Ishikawa (cell line): ENCODE measurements around the gene MAPK4.

ENCODE experiments used
- CEBPB ChIP-seq: IDR thresholded peaks from 2 replicates; pipeline ENCODE4 v1.6.1; 2012
- CREB1 ChIP-seq: IDR thresholded peaks from 2 replicates; pipeline ENCODE4 v1.6.1; 2012; ENCODE audit warnings: low read depth
- EGR1 ChIP-seq: IDR thresholded peaks from 2 replicates; pipeline ENCODE4 v1.6.1; 2012
- EP300 ChIP-seq: IDR thresholded peaks from 2 replicates; pipeline ENCODE4 v1.6.1; 2012; ENCODE audit warnings: borderline replicate concordance
- FOXM1 ChIP-seq: IDR thresholded peaks from 2 replicates; pipeline ENCODE4 v1.6.1; 2012; ENCODE audit warnings: low read depth, borderline replicate concordance
- MAX ChIP-seq: IDR thresholded peaks from 2 replicates; pipeline ENCODE4 v1.6.1; 2012
- NFIC ChIP-seq: IDR thresholded peaks from 2 replicates; pipeline ENCODE4 v1.6.1; 2012
- RAD21 ChIP-seq: IDR thresholded peaks from 2 replicates; pipeline ENCODE4 v1.6.1; 2012; ENCODE audit warnings: low read depth
- REST ChIP-seq: IDR thresholded peaks from 2 replicates; pipeline ENCODE4 v1.6.1; 2012; ENCODE audit warnings: low read depth, mild to moderate bottlenecking
- TAF1 ChIP-seq: IDR thresholded peaks from 2 replicates; pipeline ENCODE4 v1.6.1; 2012; ENCODE audit warnings: low read depth, mild to moderate bottlenecking
- TCF12 ChIP-seq: IDR thresholded peaks from 2 replicates; pipeline ENCODE4 v1.6.1; 2012; ENCODE audit warnings: low read depth
- TEAD4 ChIP-seq: IDR thresholded peaks from 2 replicates; pipeline ENCODE4 v1.6.1; 2012
- USF1 ChIP-seq: IDR thresholded peaks from 2 replicates; pipeline ENCODE4 v1.6.1; 2012
- YY1 ChIP-seq: IDR thresholded peaks from 2 replicates; pipeline ENCODE4 v1.6.1; 2012; ENCODE audit warnings: low read depth
- ZBTB7A ChIP-seq: IDR thresholded peaks from 2 replicates; pipeline ENCODE4 v1.6.1; 2012; ENCODE audit warnings: low read depth

Gene MAPK4

GRCh38 chr18:50726960-50727589 lies 167.2 kb downstream of the MAPK4 start:
- TF ChIP-seq CEBPB = no peak

- TF ChIP-seq CREB1 (no peak), TAF1 (no peak)
Measured at GRCh38 chr18:50727721-50728471, 168.0 kb downstream of the MAPK4 start.

GRCh38 chr18:50729376-50729775 lies 169.5 kb downstream of the MAPK4 start:
- no peak for TF ChIP-seq ZBTB7A
- TF ChIP-seq REST = no peak
- no peak for TF ChIP-seq USF1
- TF ChIP-seq RAD21 = no peak
- TF ChIP-seq NFIC = no peak
- no peak for TF ChIP-seq FOXM1
- TF ChIP-seq YY1 = no peak
- no peak for TF ChIP-seq EP300

- TF ChIP-seq RAD21 = no peak
Measured at GRCh38 chr18:50729986-50730385, 170.1 kb downstream of the MAPK4 start.

- TF ChIP-seq YY1 (no peak), ZBTB7A (no peak), TAF1 (no peak), FOXM1 (no peak), TEAD4 (no peak), RAD21 (no peak), EP300 (no peak), CEBPB (no peak), MAX (no peak), USF1 (no peak), TCF12 (no peak)
Measured at GRCh38 chr18:50734342-50734741, 174.5 kb downstream of the MAPK4 start.

GRCh38 chr18:50734886-50735285 lies 175.0 kb downstream of the MAPK4 start:
- TF ChIP-seq YY1 (no peak), MAX (no peak), CEBPB (no peak), USF1 (no peak), REST (no peak), CREB1 (no peak), NFIC (no peak), TEAD4 (no peak), EGR1 (no peak), EP300 (no peak), ZBTB7A (no peak), RAD21 (no peak)

- no peak for TF ChIP-seq NFIC
- no peak for TF ChIP-seq EP300
- TF ChIP-seq TCF12 = no peak
- no peak for TF ChIP-seq REST
- no peak for TF ChIP-seq ZBTB7A
- TF ChIP-seq RAD21 = no peak
- TF ChIP-seq USF1 = no peak
- no peak for TF ChIP-seq CREB1
- TF ChIP-seq YY1 = no peak
- no peak for TF ChIP-seq FOXM1
- TF ChIP-seq EGR1 = no peak
Measured at GRCh38 chr18:50737127-50737526, 177.2 kb downstream of the MAPK4 start.
